Endothelial cell of umbilical vein (primary cell): ENCODE data around the gene MEGF11. TPM values are rescaled to one million over a fixed set of nuclear protein-coding genes. Genes with fewer than 3 reads are reported as not detected.

Source experiments
- BruUV-seq: library from RNA; stranded (reverse); fragments of 400-500 nt; replicated peaks from 2 replicates; lab custom pipeline; 2021; lab: Mats Ljungman, UMichigan
- CTCF ChIA-PET: fragments of 300-600, 350-600 bp; sonication (Branson Sonifier 250); formaldehyde crosslinking; loops from one replicate; lab custom pipeline; 2021; ENCODE audit warnings: antibody characterized with exemption, inconsistent platforms; lab: Charles Lee
- POLR2A ChIA-PET: fragments of 300-600, 350-600 bp; sonication (Branson Sonifier 250); formaldehyde crosslinking; loops from one replicate; lab custom pipeline; 2021; ENCODE audit warnings: antibody characterized with exemption, inconsistent platforms; lab: Charles Lee
- DNase-seq: peaks from one replicate; pipeline ENCODE4 v3.0.0-alpha.2; 2011; ENCODE audit warnings: low read depth, low spot score
- FAIRE-seq: peaks from 2 replicates; lab custom pipeline; 2011; peaks lifted over from hg19 to GRCh38; lab: Jason Lieb, UNC
- H2AFZ ChIP-seq: 2 replicates; pipeline ENCODE4 v1.6.0; 2012; ENCODE audit warnings: low read depth, low read length, control low read depth, inconsistent platforms
- H3K27ac ChIP-seq: 2 replicates; pipeline ENCODE4 v1.5.1; 2011; ENCODE audit warnings: low read depth, mild to moderate bottlenecking, control low read depth, low read length, moderate library complexity; ENCODE audit not compliant: insufficient read depth
- H3K27me3 ChIP-seq, 2 experiments: 2 replicates each; pipeline versions ENCODE4 v1.6.0 to v1.6.1; 2011; ENCODE audit warnings: low read length in 2 of 2, mixed read lengths in 1 of 2; ENCODE audit not compliant: control insufficient read depth in 2 of 2, insufficient read depth in 2 of 2
- H3K36me3 ChIP-seq, 2 experiments: 2 replicates in 1 of 2; 3 replicates in 1 of 2; pipeline ENCODE4 v1.5.1; 2011; ENCODE audit warnings: low read length in 2 of 2, mild to moderate bottlenecking in 1 of 2, moderate library complexity in 1 of 2; ENCODE audit not compliant: control insufficient read depth in 2 of 2, insufficient read depth in 2 of 2; ENCODE audit errors: extremely low read depth in 1 of 2
- H3K4me1 ChIP-seq: 3 replicates; pipeline ENCODE4 v1.5.1; 2011; ENCODE audit warnings: mild to moderate bottlenecking, low read length; ENCODE audit not compliant: control insufficient read depth, insufficient read depth; ENCODE audit errors: extremely low read depth
- H3K4me2 ChIP-seq: 2 replicates; pipeline ENCODE4 v1.6.1; 2011; ENCODE audit warnings: low read length, control low read depth, mixed read lengths; ENCODE audit not compliant: insufficient read depth
- H3K4me3 ChIP-seq, 3 experiments: fragments of 200-600 bp in 1 of 3; sonication (generic), shearing (Covaris generic) in 1 of 3; replicated peaks in 1 of 3; 2 replicates each; pipeline ENCODE4 v1.5.1; 2011 to 2016; ENCODE audit warnings: control low read depth in 3 of 3, low read length in 3 of 3, mild to moderate bottlenecking in 2 of 3, inconsistent platforms in 1 of 3, low read depth in 1 of 3, moderate library complexity in 1 of 3; ENCODE audit not compliant: insufficient read depth in 1 of 3
- H3K79me2 ChIP-seq: 2 replicates; pipeline ENCODE4 v1.6.0; 2012; ENCODE audit warnings: low read length, inconsistent platforms; ENCODE audit not compliant: control insufficient read depth, insufficient read depth
- H3K9ac ChIP-seq: replicated peaks from 2 replicates; pipeline ENCODE3; 2011; ENCODE audit warnings: low read length, control low read depth; ENCODE audit not compliant: insufficient read depth; ENCODE audit errors: extremely low read depth
- H3K9me1 ChIP-seq: replicated peaks from 3 replicates; pipeline ENCODE4 v1.6.0; 2011; ENCODE audit warnings: mild to moderate bottlenecking, low read length; ENCODE audit not compliant: control insufficient read depth, insufficient read depth; ENCODE audit errors: extremely low read depth
- H3K9me3 ChIP-seq: replicated peaks from 2 replicates; pipeline ENCODE4 v1.5.1; 2012; ENCODE audit warnings: low read length, inconsistent platforms; ENCODE audit not compliant: control insufficient read depth, insufficient read depth
- H4K20me1 ChIP-seq: replicated peaks from 2 replicates; pipeline ENCODE3; 2011; ENCODE audit warnings: mild to moderate bottlenecking, low read length; ENCODE audit not compliant: control insufficient read depth, insufficient read depth; ENCODE audit errors: extremely low read depth
- EZH2 ChIP-seq: IDR thresholded peaks from 2 replicates; pipeline ENCODE4 v1.6.1; 2012; ENCODE audit warnings: borderline replicate concordance, low read depth, mild to moderate bottlenecking, moderate library complexity, low read length, inconsistent platforms; ENCODE audit not compliant: severe bottlenecking
- FOS ChIP-seq: IDR thresholded peaks from 2 replicates; pipeline ENCODE4 v1.6.1; 2011; ENCODE audit warnings: mild to moderate bottlenecking, low read length, moderate library complexity, borderline replicate concordance; ENCODE audit not compliant: insufficient read depth
- GATA2 ChIP-seq: IDR thresholded peaks from 2 replicates; pipeline ENCODE4 v1.7.0; 2011; ENCODE audit warnings: low read depth, mild to moderate bottlenecking, moderate library complexity, mixed read lengths, low read length; ENCODE audit not compliant: insufficient read length, insufficient read depth
- MYC ChIP-seq: IDR thresholded peaks from one replicate; pipeline ENCODE4 v1.6.1; 2011; ENCODE audit warnings: mild to moderate bottlenecking, low read depth, low read length
- POLR2A ChIP-seq: IDR thresholded peaks from 2 replicates; pipeline ENCODE4 v1.6.1; 2012; ENCODE audit warnings: low read depth, mild to moderate bottlenecking, control low read depth, low read length
- POLR2AphosphoS5 ChIP-seq: IDR thresholded peaks from 2 replicates; pipeline ENCODE4 v1.6.1; 2012; ENCODE audit warnings: low read depth, mild to moderate bottlenecking, control low read depth, low read length, moderate library complexity; ENCODE audit not compliant: insufficient read depth
- dilution Hi-C: fragments of 300-500 bp; cut with MboI; formaldehyde crosslinking; loops from one replicate; pipeline ENCODE4 v1.15.0; 2019; ENCODE audit warnings: low sequenced_read_pairs; ENCODE audit not compliant: extremely low pct_ligation_motif_present
- intact Hi-C: fragments of 100-400 bp; cut with micrococcal nuclease; formaldehyde crosslinking; loops from one replicate; pipeline ENCODE4 v1.10.0; 2022
- polyA plus RNA-seq, 4 experiments: library from polyadenylated mRNA; depleted of rRNA in 3 of 4; stranded (reverse) in 3 of 4; unstranded in 1 of 4; fragments of >200 nt; gene quantifications; 2 replicates each; pipeline versions ENCODE4 v1.2.1 to v1.2.3, GENCODE V29; 2011 to 2012; ENCODE audit warnings: missing spikeins in 1 of 4
- total RNA-seq: library from RNA; stranded (reverse); gene quantifications from 2 replicates; pipeline ENCODE4 v1.2.3, GENCODE V29; 2021
- TF ChIP-seq, protein P1 (sequence below): IDR thresholded peaks from 2 replicates; pipeline ENCODE4 v1.6.1; 2011; ENCODE audit not compliant: insufficient read depth, insufficient read length
- TF ChIP-seq, protein P2 (sequence below), 2 donors: IDR thresholded peaks; 1 replicate in 1 of 2; 2 replicates in 1 of 2; pipeline ENCODE4 v1.5.1; 2011; ENCODE audit warnings: low read length in 2 of 2, mild to moderate bottlenecking in 2 of 2, moderate library complexity in 2 of 2, control low read depth in 1 of 2, inconsistent platforms in 1 of 2, low read depth in 1 of 2; ENCODE audit not compliant: insufficient read depth in 1 of 2; ENCODE audit errors: extremely low read depth in 1 of 2

MEGF11 gene
- total and polyA plus RNA-seq, 2 donors (not counting 3 experiments of a cell fraction or from before 2014, with no cell fraction given) = not detected

DNA sequence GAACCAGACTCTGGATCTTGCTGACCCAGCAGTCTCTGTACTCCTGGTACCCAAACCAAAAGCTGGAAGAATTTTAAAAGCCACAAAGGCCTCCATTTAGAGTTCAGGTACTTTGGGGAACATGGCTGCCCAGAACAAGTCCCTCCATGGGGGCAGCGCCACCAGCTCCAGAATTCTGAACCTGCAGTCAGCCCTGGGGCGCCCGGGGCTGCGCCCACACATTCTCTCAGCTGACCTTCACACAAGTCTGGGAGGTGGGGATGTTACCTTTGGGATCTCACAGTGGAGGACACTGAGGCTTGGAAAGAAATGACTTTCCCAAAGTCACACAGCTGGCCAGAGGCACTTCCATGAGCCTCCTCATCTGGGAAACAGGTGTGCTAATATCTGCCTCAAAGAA lies 229.4 kb downstream of the MEGF11 start:
- Histone ChIP-seq H3K27ac (no peak overlapping the region), H3K4me2 (no peak overlapping the region), H3K36me3 (no peaks in the 10 kb centered on the region), H4K20me1 (no peaks in the 10 kb centered on the region), H3K4me1 (no peaks in the 10 kb centered on the region), H3K9ac (no peak overlapping the region), H3K79me2 (no peaks in the 10 kb centered on the region), H2AFZ (no peak overlapping the region), H3K9me3 (no peaks in the 10 kb centered on the region), H3K27me3 (peaks cover 15% of the 10 kb centered on the region in 2 experiments), H3K9me1 (no peaks in the 10 kb centered on the region), H3K4me3 (no peak overlapping the region)
- DNase-seq (no peak), FAIRE-seq (no peak)
- TF ChIP-seq GATA2 = no peak
- no peak for TF ChIP-seq EZH2
- no peak for TF ChIP-seq FOS
- TF ChIP-seq POLR2A = no peak
- TF ChIP-seq MYC = no peak
- TF ChIP-seq POLR2AphosphoS5 = no peak
- TF ChIP-seq, protein P1, sequence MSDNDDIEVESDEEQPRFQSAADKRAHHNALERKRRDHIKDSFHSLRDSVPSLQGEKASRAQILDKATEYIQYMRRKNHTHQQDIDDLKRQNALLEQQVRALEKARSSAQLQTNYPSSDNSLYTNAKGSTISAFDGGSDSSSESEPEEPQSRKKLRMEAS = no peak
- TF ChIP-seq, protein P2, sequence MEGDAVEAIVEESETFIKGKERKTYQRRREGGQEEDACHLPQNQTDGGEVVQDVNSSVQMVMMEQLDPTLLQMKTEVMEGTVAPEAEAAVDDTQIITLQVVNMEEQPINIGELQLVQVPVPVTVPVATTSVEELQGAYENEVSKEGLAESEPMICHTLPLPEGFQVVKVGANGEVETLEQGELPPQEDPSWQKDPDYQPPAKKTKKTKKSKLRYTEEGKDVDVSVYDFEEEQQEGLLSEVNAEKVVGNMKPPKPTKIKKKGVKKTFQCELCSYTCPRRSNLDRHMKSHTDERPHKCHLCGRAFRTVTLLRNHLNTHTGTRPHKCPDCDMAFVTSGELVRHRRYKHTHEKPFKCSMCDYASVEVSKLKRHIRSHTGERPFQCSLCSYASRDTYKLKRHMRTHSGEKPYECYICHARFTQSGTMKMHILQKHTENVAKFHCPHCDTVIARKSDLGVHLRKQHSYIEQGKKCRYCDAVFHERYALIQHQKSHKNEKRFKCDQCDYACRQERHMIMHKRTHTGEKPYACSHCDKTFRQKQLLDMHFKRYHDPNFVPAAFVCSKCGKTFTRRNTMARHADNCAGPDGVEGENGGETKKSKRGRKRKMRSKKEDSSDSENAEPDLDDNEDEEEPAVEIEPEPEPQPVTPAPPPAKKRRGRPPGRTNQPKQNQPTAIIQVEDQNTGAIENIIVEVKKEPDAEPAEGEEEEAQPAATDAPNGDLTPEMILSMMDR (IDR thresholded peaks at IDR 0.05; ENCODE audit: extremely low read depth in 1 of 2, insufficient read depth in 1 of 2, low read depth in 1 of 2, low read length in 2 of 2) = no peak
- intact Hi-C loops = no loop called here
- dilution Hi-C loops = no loop called here
- no TSS peak for BruUV-seq
- ChIA-PET POLR2A (no interaction called here), CTCF (no interaction called here)
